ENCODE results near the gene CDS2. TPM values are rescaled to one million over a fixed set of nuclear protein-coding genes. Genes with fewer than 3 reads are reported as not detected.

Gene CDS2
- total RNA-seq, 1 donor: 25.3 TPM

DNA sequence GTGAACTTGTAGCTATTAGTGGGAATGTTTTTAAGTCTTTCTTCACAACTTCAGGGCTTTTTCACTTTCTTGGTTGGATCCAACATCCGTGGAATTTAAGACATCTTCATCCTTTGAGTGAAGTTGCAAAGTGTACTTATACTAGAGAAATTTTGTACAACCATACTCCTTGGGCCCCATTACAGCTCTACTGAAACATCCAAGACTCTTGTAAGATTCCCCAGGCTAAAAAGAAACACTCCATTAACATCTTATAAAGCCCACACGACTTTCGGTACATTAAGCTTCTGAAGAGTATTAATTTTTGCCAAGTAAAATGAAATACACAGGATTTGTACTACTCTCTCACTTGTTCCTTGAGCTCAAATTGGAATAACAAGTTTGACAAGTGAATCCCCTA, 12.4 kb upstream of the CDS2 start:
- peaks cover 50% of the 10 kb centered on the region for H3K36me3 ChIP-seq (ENCODE audit: insufficient read depth, low read length)
- no peak overlapping the region for H2AFZ ChIP-seq (ENCODE audit: low read length)
- no peak for DNase-seq (ENCODE audit: insufficient read length, low spot score, missing footprints)
- H3K79me2 ChIP-seq (ENCODE audit: insufficient read depth, low read length): peaks cover 49% of the 10 kb centered on the region
- no peaks in the 10 kb centered on the region for H3K27me3 ChIP-seq (ENCODE audit: insufficient read depth, low read length)
- no peak overlapping the region for H3K27ac ChIP-seq (ENCODE audit: low read depth, low read length)
- TF ChIP-seq, protein P1, sequence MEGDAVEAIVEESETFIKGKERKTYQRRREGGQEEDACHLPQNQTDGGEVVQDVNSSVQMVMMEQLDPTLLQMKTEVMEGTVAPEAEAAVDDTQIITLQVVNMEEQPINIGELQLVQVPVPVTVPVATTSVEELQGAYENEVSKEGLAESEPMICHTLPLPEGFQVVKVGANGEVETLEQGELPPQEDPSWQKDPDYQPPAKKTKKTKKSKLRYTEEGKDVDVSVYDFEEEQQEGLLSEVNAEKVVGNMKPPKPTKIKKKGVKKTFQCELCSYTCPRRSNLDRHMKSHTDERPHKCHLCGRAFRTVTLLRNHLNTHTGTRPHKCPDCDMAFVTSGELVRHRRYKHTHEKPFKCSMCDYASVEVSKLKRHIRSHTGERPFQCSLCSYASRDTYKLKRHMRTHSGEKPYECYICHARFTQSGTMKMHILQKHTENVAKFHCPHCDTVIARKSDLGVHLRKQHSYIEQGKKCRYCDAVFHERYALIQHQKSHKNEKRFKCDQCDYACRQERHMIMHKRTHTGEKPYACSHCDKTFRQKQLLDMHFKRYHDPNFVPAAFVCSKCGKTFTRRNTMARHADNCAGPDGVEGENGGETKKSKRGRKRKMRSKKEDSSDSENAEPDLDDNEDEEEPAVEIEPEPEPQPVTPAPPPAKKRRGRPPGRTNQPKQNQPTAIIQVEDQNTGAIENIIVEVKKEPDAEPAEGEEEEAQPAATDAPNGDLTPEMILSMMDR (IDR thresholded peaks at IDR 0.05; ENCODE audit: extremely low read depth, low read depth, low read length): no peak
- H3K9me3 ChIP-seq (ENCODE audit: low read depth, low read length): no peaks in the 10 kb centered on the region
- no peak overlapping the region for H3K4me3 ChIP-seq (ENCODE audit: insufficient read depth, low read length)
- H3K4me1 ChIP-seq (ENCODE audit: insufficient read depth, low read length): peaks cover 23% of the 10 kb centered on the region
- peaks cover 12% of the 10 kb centered on the region for H4K20me1 ChIP-seq (ENCODE audit: insufficient read depth, low read length)
- H3K4me2 ChIP-seq (ENCODE audit: insufficient read depth, low read length): no peak overlapping the region

DNA sequence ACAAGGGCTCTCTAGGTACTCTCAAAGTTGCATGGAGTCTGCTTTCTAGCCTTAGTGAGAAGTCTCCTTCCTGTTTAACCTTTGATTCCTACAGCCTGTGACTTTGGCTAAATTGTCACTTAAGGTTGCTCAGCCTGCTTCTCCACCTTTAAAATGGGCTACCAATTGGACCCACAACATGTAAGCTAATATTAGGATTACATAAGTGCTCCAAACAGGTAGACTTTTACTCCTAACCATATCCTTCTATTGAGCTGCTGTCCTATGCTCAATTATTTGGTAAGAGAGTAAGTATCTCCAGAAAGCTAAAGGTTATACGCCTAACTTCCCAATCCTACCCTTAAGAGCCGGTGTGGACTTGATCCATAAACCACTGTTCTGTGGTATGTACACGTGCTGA, 9.9 kb upstream of the CDS2 start:
- H3K79me2 ChIP-seq (ENCODE audit: insufficient read depth, low read length): peaks cover 47% of the 10 kb centered on the region
- H3K4me2 ChIP-seq (ENCODE audit: insufficient read depth, low read length): no peak overlapping the region
- H3K36me3 ChIP-seq (ENCODE audit: insufficient read depth, low read length): peaks cover 32% of the 10 kb centered on the region
- H2AFZ ChIP-seq (ENCODE audit: low read length): no peak overlapping the region
- TF ChIP-seq, protein P1 (IDR thresholded peaks at IDR 0.05; ENCODE audit: extremely low read depth, low read depth, low read length): no peak
- no peaks in the 10 kb centered on the region for H3K9me3 ChIP-seq (ENCODE audit: low read depth, low read length)
- peaks cover 15% of the 10 kb centered on the region for H4K20me1 ChIP-seq (ENCODE audit: insufficient read depth, low read length)
- no peaks in the 10 kb centered on the region for H3K27me3 ChIP-seq (ENCODE audit: insufficient read depth, low read length)
- no peak overlapping the region for H3K27ac ChIP-seq (ENCODE audit: low read depth, low read length)
- H3K4me3 ChIP-seq (ENCODE audit: insufficient read depth, low read length): no peak overlapping the region
- H3K4me1 ChIP-seq (ENCODE audit: insufficient read depth, low read length): peaks cover 28% of the 10 kb centered on the region
- DNase-seq (ENCODE audit: insufficient read length, low spot score, missing footprints): no peak

GRCh38 chr20:5118220-5119142, 8.3 kb upstream of the CDS2 start:
- peaks cover 24% of the 10 kb centered on the region for H3K4me1 ChIP-seq (ENCODE audit: insufficient read depth, low read length)
- DNase-seq (ENCODE audit: insufficient read length, low spot score, missing footprints): peak; percentile 6
- H3K9me3 ChIP-seq (ENCODE audit: low read depth, low read length): no peaks in the 10 kb centered on the region
- H3K79me2 ChIP-seq (ENCODE audit: insufficient read depth, low read length): peaks cover 39% of the 10 kb centered on the region
- peaks cover 32% of the 10 kb centered on the region for H3K36me3 ChIP-seq (ENCODE audit: insufficient read depth, low read length)
- no peaks in the 10 kb centered on the region for H3K27me3 ChIP-seq (ENCODE audit: insufficient read depth, low read length)
- H2AFZ ChIP-seq (ENCODE audit: low read length): no peak overlapping the region
- H3K4me3 ChIP-seq (ENCODE audit: insufficient read depth, low read length): peak overlapping the region; percentile 97
- H4K20me1 ChIP-seq (ENCODE audit: insufficient read depth, low read length): peaks cover 15% of the 10 kb centered on the region
- H3K27ac ChIP-seq (ENCODE audit: low read depth, low read length): peak overlapping the region; percentile 84
- TF ChIP-seq, protein P1 (IDR thresholded peaks at IDR 0.05; ENCODE audit: extremely low read depth, low read depth, low read length): no peak
- peak overlapping the region; percentile 99 for H3K4me2 ChIP-seq (ENCODE audit: insufficient read depth, low read length)

- DNase-seq (ENCODE audit: insufficient read length, low spot score, missing footprints): no peak
- Histone ChIP-seq H3K27ac (ENCODE audit: low read depth, low read length) (peak overlapping the region; percentile 84), H3K36me3 (ENCODE audit: insufficient read depth, low read length) (peaks cover 32% of the 10 kb centered on the region), H3K4me1 (ENCODE audit: insufficient read depth, low read length) (peaks cover 22% of the 10 kb centered on the region), H4K20me1 (ENCODE audit: insufficient read depth, low read length) (peaks cover 15% of the 10 kb centered on the region), H3K4me2 (ENCODE audit: insufficient read depth, low read length) (peak overlapping the region; percentile 99), H3K4me3 (ENCODE audit: insufficient read depth, low read length) (peak overlapping the region; percentile 97), H2AFZ (ENCODE audit: low read length) (no peak overlapping the region), H3K27me3 (ENCODE audit: insufficient read depth, low read length) (no peaks in the 10 kb centered on the region), H3K79me2 (ENCODE audit: insufficient read depth, low read length) (peaks cover 39% of the 10 kb centered on the region), H3K9me3 (ENCODE audit: low read depth, low read length) (no peaks in the 10 kb centered on the region)
- TF ChIP-seq, protein P1 (IDR thresholded peaks at IDR 0.05; ENCODE audit: extremely low read depth, low read depth, low read length): no peak
These were observed 7.7 kb upstream of the CDS2 start for GRCh38 chr20:5119143-5119434.
